Muscle of arm (tissue), 14 donors: ENCODE measurements around the gene THYN1. TPM values are rescaled to one million over a fixed set of nuclear protein-coding genes. Genes with fewer than 3 reads are reported as not detected.
"Not testable (repeated sequence)": the region's sequence is repeated elsewhere in the genome, so short reads cannot be mapped to it uniquely, and the experiment has no call there.

ENCODE experiments used
- DNase-seq: peaks from one replicate; pipeline ENCODE4 v3.0.0-alpha.2; 2013
- long read RNA-seq, 11 donors: transcript quantifications; one replicate each; lab custom pipeline, GENCODE V29; 2026
- polyA plus RNA-seq, 12 donors: library from polyadenylated mRNA; unstranded; fragments of 120-200 nt; gene quantifications; one replicate each; pipeline ENCODE4 v1.2.1, GENCODE V29; 2013; ENCODE audit not compliant: insufficient read length in 12 of 12

Gene THYN1
- polyA plus RNA-seq = 10 to 100 TPM in 11 of 12 donors, not detected in 1; 27.9 to 45.0 (median 34.3) TPM
- long read RNA-seq, donor 1, transcript THYN1-203 (8 exons, 943 nt) = major isoform, 22 of 46 reads
- long read RNA-seq, donor 1, transcript THYN1-204 (8 exons, 893 nt) = minor isoform, 11 of 46 reads
- long read RNA-seq, donor 1, partial matches to known transcripts = 6 of 46 reads
- long read RNA-seq, donor 1, other reads (novel, unspliced or antisense) = 0 of 46 reads
- long read RNA-seq, donor 2, transcript THYN1-203 (8 exons, 943 nt) = major isoform, 20 of 38 reads
- long read RNA-seq, donor 2, partial matches to known transcripts = 5 of 38 reads
- long read RNA-seq, donor 2, other reads (novel, unspliced or antisense) = 6 of 38 reads
- long read RNA-seq, donor 3, transcript THYN1-203 (8 exons, 943 nt) = major isoform, 8 of 16 reads
- long read RNA-seq, donor 3, partial matches to known transcripts = 0 of 16 reads
- long read RNA-seq, donor 3, other reads (novel, unspliced or antisense) = 0 of 16 reads
- long read RNA-seq, donor 4, transcript THYN1-203 (8 exons, 943 nt) = major isoform, 6 of 11 reads
- long read RNA-seq, donor 4, partial matches to known transcripts = 0 of 11 reads
- long read RNA-seq, donor 4, other reads (novel, unspliced or antisense) = 0 of 11 reads
- long read RNA-seq, donor 5 = 0 reads
- long read RNA-seq, donor 6, transcript THYN1-203 (8 exons, 943 nt) = major isoform, 6 of 9 reads
- long read RNA-seq, donor 6, partial matches to known transcripts = 0 of 9 reads
- long read RNA-seq, donor 6, other reads (novel, unspliced or antisense) = 0 of 9 reads
- long read RNA-seq, donor 7, partial matches to known transcripts = 0 of 8 reads
- long read RNA-seq, donor 7, other reads (novel, unspliced or antisense) = 0 of 8 reads
- long read RNA-seq, donor 8, transcript THYN1-204 (8 exons, 893 nt) = minor isoform, 5 of 16 reads
- long read RNA-seq, donor 8, transcript THYN1-203 (8 exons, 943 nt) = major isoform, 8 of 16 reads
- long read RNA-seq, donor 8, partial matches to known transcripts = 0 of 16 reads
- long read RNA-seq, donor 8, other reads (novel, unspliced or antisense) = 0 of 16 reads
- long read RNA-seq, donor 9, partial matches to known transcripts = 6 of 13 reads
- long read RNA-seq, donor 9, other reads (novel, unspliced or antisense) = 0 of 13 reads
- long read RNA-seq, donor 10, transcript THYN1-201 (7 exons, 1,299 nt) = minor isoform, 5 of 24 reads
- long read RNA-seq, donor 10, transcript THYN1-203 (8 exons, 943 nt) = major isoform, 11 of 24 reads
- long read RNA-seq, donor 10, transcript THYN1-204 (8 exons, 893 nt) = minor isoform, 6 of 24 reads
- long read RNA-seq, donor 10, partial matches to known transcripts = 0 of 24 reads
- long read RNA-seq, donor 10, other reads (novel, unspliced or antisense) = 0 of 24 reads
- long read RNA-seq, donor 11, transcript THYN1-203 (8 exons, 943 nt) = major isoform, 11 of 19 reads
- long read RNA-seq, donor 11, transcript THYN1-204 (8 exons, 893 nt) = minor isoform, 6 of 19 reads
- long read RNA-seq, donor 11, partial matches to known transcripts = 0 of 19 reads
- long read RNA-seq, donor 11, other reads (novel, unspliced or antisense) = 0 of 19 reads

- DNase-seq = peak; percentile 98
Observed at GRCh38 chr11:134253188-134253993, at the start of gene THYN1, which contains the start of gene ACAD8. Gene THYN1 (minus strand): TSS chr11:134253352. CDS start chr11:134252882, 470 bp downstream. Gene ACAD8 (plus strand): TSS chr11:134253568. CDS start chr11:134253601, 33 bp downstream.

DNA sequence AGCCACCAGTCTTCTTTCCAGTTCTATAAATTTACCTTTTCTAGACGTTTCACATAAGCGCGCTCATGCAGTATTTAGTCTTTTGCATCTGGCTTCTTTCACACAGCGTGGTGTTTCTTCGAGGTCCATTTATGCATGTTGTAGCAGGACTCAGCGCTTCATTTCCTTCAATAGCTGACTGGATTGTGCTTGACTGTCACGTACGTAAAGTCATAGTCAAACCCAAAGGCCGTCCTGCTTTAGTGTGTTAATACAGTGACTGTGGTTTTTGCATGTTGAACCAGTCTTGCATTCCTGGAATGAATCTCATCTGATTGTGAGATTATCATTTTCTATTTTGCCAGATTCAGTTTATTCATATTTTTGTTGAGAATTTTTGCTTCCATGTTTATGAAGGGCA lies 41.5 kb upstream of the THYN1 start:
- DNase-seq = no peak

DNA sequence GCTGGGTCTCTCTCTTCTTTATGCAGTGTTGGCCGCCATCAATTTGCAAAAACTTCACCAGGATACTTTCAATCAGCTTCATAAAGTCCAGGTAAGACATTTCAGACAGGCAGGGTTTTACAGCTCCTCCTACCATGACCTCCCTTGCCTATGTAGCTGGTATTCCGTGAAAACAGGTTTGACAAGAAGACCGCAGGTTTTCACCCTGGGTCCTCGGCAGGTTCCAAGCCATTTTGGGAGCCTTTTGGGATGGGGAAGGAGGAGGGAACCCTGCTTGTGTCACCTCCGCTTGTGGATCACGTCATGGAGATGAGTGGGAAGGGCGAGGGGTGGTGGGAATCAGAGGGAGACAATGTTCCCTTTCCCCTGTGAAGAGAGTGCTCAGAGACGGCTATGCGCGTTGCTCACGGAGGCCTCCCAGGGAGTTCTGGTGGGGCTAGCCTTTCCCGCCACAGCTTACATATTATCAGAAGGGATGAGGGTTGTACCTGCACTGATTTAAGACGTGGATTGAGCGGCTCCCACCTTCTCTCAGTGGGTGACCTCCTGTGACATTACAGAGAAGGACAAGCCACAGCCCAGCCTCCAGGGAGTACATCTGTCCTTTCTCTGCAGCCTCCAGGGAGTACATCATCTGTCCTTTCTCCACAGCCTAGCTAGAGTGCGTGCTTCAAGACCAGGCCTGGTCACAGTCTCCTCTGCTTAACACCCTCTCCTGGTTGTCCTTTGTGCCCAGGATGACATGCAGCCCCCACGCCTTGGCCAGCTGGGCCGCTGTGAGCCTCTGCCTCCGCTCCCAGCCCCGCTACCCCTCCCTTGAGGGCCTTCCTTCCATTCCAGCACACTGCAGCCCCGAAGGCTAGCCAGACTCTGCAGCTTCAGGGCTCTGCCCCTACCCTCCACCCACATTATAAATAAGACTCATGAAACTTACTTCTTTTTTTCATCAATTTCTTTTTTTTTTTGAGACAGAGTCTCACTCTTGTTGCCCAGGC lies 40.3 kb upstream of the THYN1 start:
- no peak for DNase-seq

GRCh38 chr11:134292661-134293060 lies 39.5 kb upstream of the THYN1 start:
- no peak for DNase-seq

- DNase-seq = no peak
Observed at GRCh38 chr11:134291196-134291595, 38.0 kb upstream of the THYN1 start.

GRCh38 chr11:134290646-134291045 lies 37.5 kb upstream of the THYN1 start:
- no peak for DNase-seq

DNA sequence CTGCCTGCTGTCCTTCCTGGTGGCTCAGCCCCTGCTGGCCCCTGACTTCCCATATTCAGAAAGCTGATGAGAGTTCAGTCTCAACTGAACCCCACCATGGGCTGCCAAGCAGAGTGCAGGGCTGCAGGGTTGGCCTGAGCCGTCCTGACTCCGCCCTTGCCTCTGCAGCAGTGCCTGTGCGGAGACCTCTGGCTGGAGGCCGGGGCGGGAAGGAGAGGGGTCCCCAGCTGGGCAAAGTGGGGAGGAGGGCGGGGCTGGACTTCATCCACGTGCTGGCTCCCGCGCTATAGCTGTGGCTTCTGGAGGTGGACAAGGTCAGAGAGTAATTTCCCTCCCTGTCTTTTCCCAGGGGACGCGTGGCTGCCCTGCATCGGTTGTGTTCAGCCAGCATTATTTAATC lies 36.6 kb upstream of the THYN1 start:
- DNase-seq = no peak

GRCh38 chr11:134289167-134289566 lies 36.0 kb upstream of the THYN1 start:
- no peak for DNase-seq

DNA sequence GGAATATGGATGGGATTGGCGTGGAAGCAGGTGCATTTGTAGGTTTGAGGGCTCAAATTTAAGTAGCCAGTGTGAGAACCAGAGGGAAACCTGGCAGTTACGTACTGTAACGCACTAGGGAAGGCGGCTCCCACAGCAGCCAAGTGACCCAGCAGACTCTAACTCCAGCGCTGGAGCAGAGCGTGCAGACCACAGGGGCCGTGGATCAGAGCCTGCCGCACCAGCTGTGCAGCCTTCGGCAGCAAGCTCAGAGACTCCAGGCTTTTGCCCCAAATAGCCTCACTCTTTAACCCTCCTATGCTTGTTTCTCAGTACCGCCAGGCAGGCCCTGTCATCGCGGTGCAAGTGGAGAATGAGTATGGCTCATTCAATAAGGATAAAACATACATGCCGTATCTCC lies 35.3 kb upstream of the THYN1 start:
- no peak for DNase-seq

GRCh38 chr11:134287561-134287960 lies 34.4 kb upstream of the THYN1 start:
- no peak for DNase-seq

DNA sequence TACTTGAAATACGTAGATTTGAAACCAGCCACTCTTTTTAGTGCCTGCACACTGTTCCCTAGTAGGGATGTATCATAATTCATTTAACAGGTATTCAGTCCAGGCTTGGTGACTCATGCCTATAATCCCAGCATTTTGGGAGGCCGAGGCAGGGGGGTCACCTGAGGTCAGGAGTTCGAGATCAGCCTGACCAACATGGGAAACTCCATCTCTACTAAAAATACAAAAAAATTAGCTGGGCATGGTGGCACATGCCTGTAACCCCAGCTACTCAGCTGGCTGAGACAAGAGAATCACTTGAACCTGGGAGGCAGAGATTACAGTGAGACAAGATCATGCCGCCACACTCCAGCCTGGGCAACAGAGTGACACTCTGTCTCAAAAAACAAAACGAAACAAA lies 31.2 kb upstream of the THYN1 start:
- DNase-seq = not testable (repeated sequence)

DNA sequence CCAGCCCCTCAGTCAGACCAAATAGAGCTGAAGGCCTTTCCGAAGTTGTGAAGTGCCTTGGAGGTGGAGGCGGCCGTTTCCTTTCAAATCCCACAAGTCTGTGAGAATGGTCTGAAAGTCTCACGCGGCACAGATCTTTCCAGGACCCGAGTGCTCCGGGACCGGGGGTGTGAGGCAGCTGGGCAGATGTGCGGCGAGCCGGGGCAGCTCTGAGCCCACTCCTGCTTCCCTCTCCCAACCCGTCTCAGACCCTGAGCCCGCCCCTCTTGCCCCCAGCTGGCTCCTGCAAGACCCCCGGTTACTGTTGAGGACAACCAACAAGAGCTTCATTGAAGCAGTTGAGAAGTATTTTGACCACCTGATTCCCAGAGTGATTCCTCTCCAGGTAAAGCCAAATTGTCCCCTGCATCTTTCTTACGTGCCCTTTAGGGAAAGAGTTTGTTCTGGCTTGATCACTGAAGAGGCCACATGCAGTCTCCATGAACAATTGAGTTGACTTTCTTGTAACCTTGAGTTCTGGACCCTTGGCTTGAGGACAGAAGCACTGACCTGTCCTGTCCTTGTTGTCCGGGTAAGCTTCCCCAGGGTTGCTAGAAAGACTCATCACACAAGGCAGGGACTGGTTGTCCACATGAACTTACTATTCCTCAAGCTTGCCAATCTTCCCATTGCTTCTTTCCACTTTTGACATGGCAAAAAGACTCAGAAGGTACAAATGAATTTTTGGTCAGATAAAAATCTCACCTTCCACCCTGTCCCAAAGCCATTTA lies 30.5 kb upstream of the THYN1 start:
- no peak for DNase-seq

DNA sequence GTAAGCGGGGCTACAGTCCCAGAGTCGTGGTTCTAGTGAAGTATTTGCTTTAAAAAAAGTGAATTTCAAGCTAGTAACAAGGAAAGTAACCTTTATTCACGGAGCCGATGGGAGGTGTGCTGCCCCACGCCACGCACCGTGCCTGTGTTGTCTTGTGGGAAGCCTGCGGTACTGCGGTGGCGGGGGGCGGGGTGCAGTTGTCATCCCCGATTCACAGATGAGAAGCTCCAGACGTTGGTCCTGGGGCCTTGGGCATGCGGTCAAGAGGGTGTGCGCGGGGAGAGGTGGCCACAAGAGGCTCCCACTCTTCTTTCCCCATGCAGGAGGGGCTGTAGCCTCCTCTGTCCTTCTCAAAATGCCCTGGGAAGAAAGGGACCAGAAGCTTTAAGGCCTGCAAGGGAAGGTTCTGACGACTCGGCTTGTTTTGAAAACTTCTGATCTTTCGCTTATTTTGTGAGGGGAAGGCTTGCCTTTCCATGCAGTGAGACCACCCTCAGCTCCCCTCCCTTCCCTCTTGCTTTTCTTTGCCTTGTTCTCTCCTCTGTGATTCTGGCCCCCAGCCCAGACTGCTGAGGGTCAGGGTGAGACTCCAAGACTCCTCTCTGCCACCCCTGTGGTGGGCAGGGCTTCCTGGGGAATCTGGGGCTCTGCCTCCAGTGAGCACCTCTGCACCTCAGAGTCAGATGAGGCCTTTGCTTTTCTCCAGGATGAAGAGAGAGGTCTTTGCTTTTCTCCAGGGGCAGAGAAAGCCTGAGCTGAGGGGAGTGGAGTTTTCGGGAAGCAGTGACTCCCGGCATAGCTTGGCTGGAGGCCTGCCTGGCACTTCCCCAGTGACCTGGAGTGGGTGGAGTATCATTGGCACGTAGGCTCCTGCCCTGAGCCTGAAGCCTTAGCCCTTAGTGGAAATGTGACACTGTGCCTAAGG lies 29.2 kb upstream of the THYN1 start:
- DNase-seq = no peak

DNA sequence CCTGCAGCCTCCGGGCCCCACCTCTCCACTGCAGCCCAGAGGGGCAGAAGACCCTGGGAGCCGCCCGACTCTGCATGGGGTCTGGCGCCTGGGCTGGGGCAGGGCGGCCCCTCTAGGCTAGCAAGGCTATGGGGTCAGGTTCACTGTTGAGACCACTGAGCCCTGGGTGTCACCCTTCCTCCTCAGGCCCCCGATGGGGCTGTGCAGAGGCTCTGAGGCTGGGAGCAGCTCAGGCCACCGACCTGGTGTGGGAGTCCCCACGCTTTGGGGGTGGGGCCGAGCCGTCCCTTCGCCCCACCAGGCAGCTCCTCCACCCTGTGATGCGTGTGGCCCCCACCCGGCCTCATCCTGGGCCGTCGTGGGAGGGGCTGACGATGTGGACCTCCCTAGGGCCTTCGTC lies 28.5 kb upstream of the THYN1 start:
- not testable (repeated sequence) for DNase-seq

GRCh38 chr11:134278356-134278755 lies 25.2 kb upstream of the THYN1 start:
- no peak for DNase-seq

GRCh38 chr11:134277183-134278001 lies 24.2 kb upstream of the THYN1 start:
- DNase-seq = no peak
